ENCODE results near the gene BRD9.
"Not testable (repeated sequence)": the region's sequence is repeated elsewhere in the genome, so short reads cannot be mapped to it uniquely, and the experiment has no call there.

The BRD9 gene

GRCh38 chr5:922436-923280 lies 30.1 kb upstream of the BRD9 start:
- DNase-seq = no peak

GRCh38 chr5:921456-922435 lies 29.1 kb upstream of the BRD9 start:
- DNase-seq = no peak

- no peak for DNase-seq
Observed at GRCh38 chr5:920321-920720, 27.7 kb upstream of the BRD9 start.

GRCh38 chr5:919356-920000 lies 26.9 kb upstream of the BRD9 start:
- DNase-seq = no peak

- not testable (repeated sequence) for DNase-seq
Observed at GRCh38 chr5:918717-919116, 26.1 kb upstream of the BRD9 start.

- no peak for DNase-seq
Observed at GRCh38 chr5:916441-917293, 24.1 kb upstream of the BRD9 start.

- no peak for DNase-seq
Observed at GRCh38 chr5:915946-916345, 23.3 kb upstream of the BRD9 start.

GRCh38 chr5:915346-915745 lies 22.7 kb upstream of the BRD9 start:
- DNase-seq = not testable (repeated sequence)

- no peak for DNase-seq
Observed at GRCh38 chr5:914612-915011, 22.0 kb upstream of the BRD9 start.

GRCh38 chr5:914174-914573 lies 21.6 kb upstream of the BRD9 start:
- no peak for DNase-seq

- peak; percentile 39 for DNase-seq
Observed at GRCh38 chr5:912280-913091, 19.9 kb upstream of the BRD9 start.

- no peak for DNase-seq
Observed at GRCh38 chr5:911601-912000, 19.0 kb upstream of the BRD9 start.

- no peak for DNase-seq
Observed at GRCh38 chr5:910769-911160, 18.2 kb upstream of the BRD9 start.

- no peak for DNase-seq
Observed at GRCh38 chr5:909994-910768, 17.6 kb upstream of the BRD9 start.

- no peak for DNase-seq
Observed at GRCh38 chr5:909086-909485, 16.5 kb upstream of the BRD9 start.

GRCh38 chr5:908172-908571 lies 15.6 kb upstream of the BRD9 start:
- DNase-seq = no peak

- no peak for DNase-seq
Observed at GRCh38 chr5:907366-907910, 14.8 kb upstream of the BRD9 start.

GRCh38 chr5:905139-905642 lies 12.6 kb upstream of the BRD9 start:
- no peak for DNase-seq

- DNase-seq = no peak
Observed at GRCh38 chr5:903756-904096, 11.1 kb upstream of the BRD9 start.
